HEK293 (cell line): ENCODE data around the gene VASN.

ENCODE experiments used
- AEBP2 ChIP-seq: fragments of 450-650 bp; formaldehyde crosslinking; IDR thresholded peaks from 2 replicates; pipeline ENCODE4 v1.5.1; 2016; ENCODE audit warnings: missing biosample characterization, missing genetic modification characterization, borderline replicate concordance
- BCL6B ChIP-seq: fragments of 450-650 bp; formaldehyde crosslinking; IDR thresholded peaks from 2 replicates; pipeline ENCODE4 v1.5.1; 2017; ENCODE audit warnings: missing biosample characterization, missing genetic modification characterization
- GLI4 ChIP-seq: fragments of 450-650 bp; formaldehyde crosslinking; IDR thresholded peaks from 2 replicates; pipeline ENCODE4 v1.5.1; 2016; ENCODE audit warnings: missing biosample characterization, missing genetic modification characterization
- MZF1 ChIP-seq: fragments of 450-650 bp; formaldehyde crosslinking; IDR thresholded peaks from 2 replicates; pipeline ENCODE4 v1.5.1; 2017; ENCODE audit warnings: missing biosample characterization, missing genetic modification characterization, borderline replicate concordance
- PRDM1 ChIP-seq: fragments of 450-650 bp; formaldehyde crosslinking; IDR thresholded peaks from 2 replicates; pipeline ENCODE4; 2016; ENCODE audit warnings: missing biosample characterization, missing genetic modification characterization
- RBAK ChIP-seq: fragments of 450-650 bp; formaldehyde crosslinking; IDR thresholded peaks from 2 replicates; pipeline ENCODE4 v1.5.1; 2016; ENCODE audit warnings: missing biosample characterization, missing genetic modification characterization
- SCRT1 ChIP-seq: fragments of 450-650 bp; formaldehyde crosslinking; IDR thresholded peaks from 2 replicates; pipeline ENCODE4 v1.5.1; 2016; ENCODE audit warnings: missing biosample characterization, missing genetic modification characterization, borderline replicate concordance
- ZBTB26 ChIP-seq: fragments of 450-650 bp; formaldehyde crosslinking; optimal IDR thresholded peaks from 2 replicates; pipeline ENCODE3; 2016; ENCODE audit warnings: missing biosample characterization, mild to moderate bottlenecking, missing genetic modification characterization
- ZEB2 ChIP-seq: fragments of 450-650 bp; formaldehyde crosslinking; IDR thresholded peaks from 2 replicates; pipeline ENCODE4 v1.5.1; 2016; ENCODE audit warnings: missing biosample characterization, missing genetic modification characterization
- ZIC2 ChIP-seq: fragments of 450-650 bp; formaldehyde crosslinking; IDR thresholded peaks from 2 replicates; pipeline ENCODE4 v1.5.1; 2016; ENCODE audit warnings: missing biosample characterization, missing genetic modification characterization
- ZNF133 ChIP-seq: fragments of 450-650 bp; formaldehyde crosslinking; IDR thresholded peaks from 2 replicates; pipeline ENCODE4 v1.5.1; 2016; ENCODE audit warnings: missing biosample characterization, missing genetic modification characterization
- ZNF140 ChIP-seq: fragments of 450-650 bp; formaldehyde crosslinking; IDR thresholded peaks from 2 replicates; pipeline ENCODE4 v1.5.1; 2016; ENCODE audit warnings: missing biosample characterization, missing genetic modification characterization
- ZNF157 ChIP-seq: fragments of 450-650 bp; formaldehyde crosslinking; IDR thresholded peaks from 2 replicates; pipeline ENCODE4 v1.5.1; 2016; ENCODE audit warnings: missing biosample characterization, missing genetic modification characterization
- ZNF184 ChIP-seq: fragments of 450-650 bp; IDR thresholded peaks from 2 replicates; pipeline ENCODE4 v1.5.1; 2018; ENCODE audit warnings: missing biosample characterization, mild to moderate bottlenecking, missing genetic modification characterization
- ZNF280D ChIP-seq: fragments of 450-650 bp; formaldehyde crosslinking; IDR thresholded peaks from 2 replicates; pipeline ENCODE4 v1.5.1; 2016; ENCODE audit warnings: missing biosample characterization, missing genetic modification characterization
- ZNF341 ChIP-seq: fragments of 450-650 bp; formaldehyde crosslinking; IDR thresholded peaks from 2 replicates; pipeline ENCODE4; 2016; ENCODE audit warnings: low read depth, missing biosample characterization, missing genetic modification characterization
- ZNF48 ChIP-seq: fragments of 450-650 bp; formaldehyde crosslinking; IDR thresholded peaks from 2 replicates; pipeline ENCODE4 v1.5.1; 2016; ENCODE audit warnings: missing biosample characterization, missing genetic modification characterization
- ZNF488 ChIP-seq: fragments of 450-650 bp; formaldehyde crosslinking; IDR thresholded peaks from 2 replicates; pipeline ENCODE4 v1.5.1; 2016; ENCODE audit warnings: missing biosample characterization, missing genetic modification characterization
- ZNF510 ChIP-seq: fragments of 450-650 bp; formaldehyde crosslinking; IDR thresholded peaks from 2 replicates; pipeline ENCODE4 v1.5.1; 2018; ENCODE audit warnings: mild to moderate bottlenecking, missing genetic modification characterization, missing biosample characterization; ENCODE audit not compliant: insufficient replicate concordance
- ZNF521 ChIP-seq: fragments of 450-650 bp; formaldehyde crosslinking; IDR thresholded peaks from 2 replicates; pipeline ENCODE4 v1.5.1; 2017; ENCODE audit warnings: missing biosample characterization, mild to moderate bottlenecking, missing genetic modification characterization
- ZNF639 ChIP-seq: fragments of 450-650 bp; formaldehyde crosslinking; IDR thresholded peaks from 2 replicates; pipeline ENCODE4 v1.5.1; 2016; ENCODE audit warnings: missing biosample characterization, missing genetic modification characterization
- ZNF664 ChIP-seq: fragments of 450-650 bp; formaldehyde crosslinking; IDR thresholded peaks from 2 replicates; pipeline ENCODE4 v1.5.1; 2016; ENCODE audit warnings: missing biosample characterization, missing genetic modification characterization
- ZNF692 ChIP-seq: fragments of 450-650 bp; formaldehyde crosslinking; IDR thresholded peaks from 2 replicates; pipeline ENCODE4 v1.5.1; 2016; ENCODE audit warnings: missing biosample characterization, missing genetic modification characterization
- ZSCAN23 ChIP-seq: fragments of 450-650 bp; formaldehyde crosslinking; IDR thresholded peaks from 2 replicates; pipeline ENCODE4 v1.5.1; 2016; ENCODE audit warnings: missing biosample characterization, missing genetic modification characterization

VASN gene

GRCh38 chr16:4344983-4345835 lies 26.4 kb upstream of the VASN start (continued):
- TF ChIP-seq ZBTB26 (tag by site-specific recombination), result no peak
- TF ChIP-seq PRDM1 (tag by site-specific recombination), result peak; percentile 26; the same call in 1 of the 2 replicates
- no peak for TF ChIP-seq ZNF692 (tag by site-specific recombination)
- no peak for TF ChIP-seq ZNF664 (tag by site-specific recombination)
- no peak for TF ChIP-seq ZNF639
- peak; percentile 84 for TF ChIP-seq SCRT1 (tag by site-specific recombination)
- no peak for TF ChIP-seq ZNF140 (tag by site-specific recombination)
- peak; percentile 34 for TF ChIP-seq ZIC2
- no peak for TF ChIP-seq BCL6B (tag by site-specific recombination)
- no peak for TF ChIP-seq ZNF510 (tag by site-specific recombination)
- no peak for TF ChIP-seq RBAK (tag by site-specific recombination)
- peak; percentile 93 for TF ChIP-seq ZNF341 (tag by site-specific recombination)
- TF ChIP-seq ZNF488 (tag by site-specific recombination), result no peak
- TF ChIP-seq ZNF48 (tag by site-specific recombination), result no peak
- TF ChIP-seq GLI4 (tag by site-specific recombination), result no peak
- TF ChIP-seq ZEB2, result 0 out of 2 replicates have a peak, but pooled peaks have one; percentile 12
- TF ChIP-seq ZNF184, result no peak
- TF ChIP-seq ZNF157, result no peak
- TF ChIP-seq ZNF133 (tag by site-specific recombination), result no peak
- no peak for TF ChIP-seq AEBP2
- no peak for TF ChIP-seq ZNF280D (tag by site-specific recombination)
- TF ChIP-seq ZSCAN23 (tag by site-specific recombination), result no peak
- no peak for TF ChIP-seq MZF1 (tag by site-specific recombination)
- no peak for TF ChIP-seq ZNF521 (tag by site-specific recombination)
